GM23338 (cell line): ENCODE results near the gene CYSLTR1. TPM values are rescaled to one million over a fixed set of nuclear protein-coding genes. Genes with fewer than 3 reads are reported as not detected.

Source experiments
- ATAC-seq: fragments of 200-7000 bp; cut with Tn5 transposase; 3 replicates; pipeline ENCODE4 v1.9.1; 2020
- DNase-seq: peaks from one replicate; pipeline ENCODE4 v3.0.0-alpha.2; 2015; ENCODE audit warnings: low spot score
- H2AFZ ChIP-seq: fragments of 200-600 bp; sonication (generic); 2 replicates; pipeline ENCODE4 v1.8.0; 2016; ENCODE audit warnings: antibody characterized with exemption, mild to moderate bottlenecking, moderate library complexity
- H3F3A ChIP-seq: fragments of 200-600 bp; sonication (generic); replicated peaks from 2 replicates; pipeline ENCODE4 v1.8.0; 2017; ENCODE audit warnings: antibody characterized with exemption, mixed run types, low read depth
- H3K27ac ChIP-seq: fragments of 200-600 bp; sonication (generic); 2 replicates; pipeline ENCODE4 v1.6.1; 2016; ENCODE audit warnings: low read depth
- H3K27me3 ChIP-seq: fragments of 200-600 bp; sonication (generic); 2 replicates; pipeline ENCODE4 v1.8.0; 2016; ENCODE audit warnings: mild to moderate bottlenecking, mixed run types, moderate library complexity; ENCODE audit not compliant: insufficient read depth
- H3K36me3 ChIP-seq: fragments of 200-600 bp; sonication (generic); 2 replicates; pipeline ENCODE4 v1.8.0; 2016; ENCODE audit warnings: mild to moderate bottlenecking; ENCODE audit not compliant: insufficient read depth
- H3K4me1 ChIP-seq: fragments of 200-600 bp; sonication (generic); 2 replicates; pipeline ENCODE4 v1.8.0; 2016; ENCODE audit warnings: mild to moderate bottlenecking, moderate library complexity; ENCODE audit not compliant: insufficient read depth
- H3K4me2 ChIP-seq: fragments of 200-600 bp; sonication (generic); 2 replicates; pipeline ENCODE4 v1.7.1; 2017; ENCODE audit warnings: mixed run types
- H3K4me3 ChIP-seq: fragments of 200-600 bp; sonication (generic); 2 replicates; pipeline ENCODE4 v1.6.1; 2016; ENCODE audit warnings: mixed run types
- H3K79me2 ChIP-seq: fragments of 200-600 bp; sonication (generic); replicated peaks from 2 replicates; pipeline ENCODE4 v1.8.0; 2017; ENCODE audit warnings: mild to moderate bottlenecking; ENCODE audit not compliant: insufficient read depth
- H3K9me2 ChIP-seq: fragments of 200-600 bp; sonication (generic); 2 replicates; pipeline ENCODE4 v1.8.0; 2017; ENCODE audit not compliant: insufficient read depth
- H4K20me1 ChIP-seq: fragments of 200-600 bp; sonication (generic); replicated peaks from 2 replicates; pipeline ENCODE4 v1.8.0; 2017; ENCODE audit warnings: mild to moderate bottlenecking; ENCODE audit not compliant: insufficient read depth
- H3K27ac Mint-ChIP-seq: 2 replicates; pipeline ENCODE4 v1.8.0; 2020; ENCODE audit warnings: inconsistent platforms, mild to moderate bottlenecking, moderate library complexity, mixed read lengths
- H3K27me3 Mint-ChIP-seq: 3 replicates; pipeline ENCODE4 v1.8.0; 2022; ENCODE audit warnings: low read depth, mild to moderate bottlenecking, moderate library complexity, mixed read lengths, inconsistent platforms; ENCODE audit not compliant: insufficient read depth, poor library complexity
- H3K36me3 Mint-ChIP-seq: 3 replicates; pipeline ENCODE4 v1.8.0; 2021; ENCODE audit warnings: low read depth, mild to moderate bottlenecking, inconsistent platforms, moderate library complexity, mixed read lengths
- H3K4me1 Mint-ChIP-seq: 3 replicates; pipeline ENCODE4 v1.8.0; 2020; ENCODE audit warnings: mild to moderate bottlenecking, inconsistent platforms, mixed read lengths
- H3K4me3 Mint-ChIP-seq: 3 replicates; pipeline ENCODE4 v1.8.0; 2021; ENCODE audit warnings: moderate library complexity, mild to moderate bottlenecking, inconsistent platforms, mixed read lengths
- H3K9me3 Mint-ChIP-seq: 3 replicates; pipeline ENCODE4 v1.8.0; 2020; ENCODE audit warnings: moderate library complexity, mild to moderate bottlenecking, inconsistent platforms, mixed read lengths
- CREB1 ChIP-seq: fragments of 250-450 bp; sonication (Bioruptor Pico); IDR thresholded peaks from 2 replicates; pipeline ENCODE4 v1.5.0; 2020; ENCODE audit warnings: low read depth, mild to moderate bottlenecking, moderate library complexity
- ETS1 ChIP-seq: IDR thresholded peaks from 2 replicates; pipeline ENCODE4 v1.6.1; 2016; ENCODE audit warnings: antibody characterized with exemption
- EZH2 ChIP-seq: fragments of 200-600 bp; sonication (generic); IDR thresholded peaks from one replicate; pipeline ENCODE4 v1.8.0; 2017; ENCODE audit warnings: antibody characterized with exemption, mild to moderate bottlenecking, low read depth; ENCODE audit not compliant: unreplicated experiment
- EZH2phosphoT487 ChIP-seq: fragments of 200-600 bp; sonication (generic); IDR thresholded peaks from one replicate; pipeline ENCODE4 v1.8.1; 2018; ENCODE audit warnings: antibody characterized with exemption; ENCODE audit not compliant: unreplicated experiment
- JUNB ChIP-seq: IDR thresholded peaks from one replicate; pipeline ENCODE4 v1.6.1; 2016; ENCODE audit warnings: antibody characterized with exemption; ENCODE audit not compliant: unreplicated experiment
- NANOG ChIP-seq: IDR thresholded peaks from 2 replicates; pipeline ENCODE4 v1.6.1; 2016; ENCODE audit warnings: antibody characterized with exemption, borderline replicate concordance
- POLR2AphosphoS5 ChIP-seq: IDR thresholded peaks from 2 replicates; pipeline ENCODE4 v1.6.1; 2016; ENCODE audit warnings: antibody characterized with exemption, low read depth
- REST ChIP-seq: IDR thresholded peaks from one replicate; pipeline ENCODE4 v1.6.1; 2018; ENCODE audit warnings: antibody characterized with exemption; ENCODE audit not compliant: unreplicated experiment
- STAT1 ChIP-seq: IDR thresholded peaks from one replicate; pipeline ENCODE4 v1.6.1; 2016; ENCODE audit warnings: antibody characterized with exemption; ENCODE audit not compliant: unreplicated experiment
- ZNF114 ChIP-seq: fragments of 250-450 bp; sonication (Bioruptor Pico); IDR thresholded peaks from 2 replicates; pipeline ENCODE4 v1.5.0; 2020; ENCODE audit warnings: mild to moderate bottlenecking, moderate library complexity
- ZNF331 ChIP-seq: fragments of 250-450 bp; sonication (Bioruptor Pico); IDR thresholded peaks from 2 replicates; pipeline ENCODE4 v1.5.0; 2020; ENCODE audit warnings: low read depth, mild to moderate bottlenecking, moderate library complexity
- polyA plus RNA-seq: library from polyadenylated mRNA; unstranded; fragments of >200 nt; fragmentation: Nextera tagmentation; extraction: Ambion mirVana; gene quantifications from 2 replicates; pipeline ENCODE4 v1.2.1, GENCODE V29; 2016
- total RNA-seq: library from RNA; depleted of rRNA; stranded (reverse); fragments of >200 nt; shearing (Covaris generic); gene quantifications from 2 replicates; pipeline ENCODE4 v1.2.3, GENCODE V29; 2014
- TF ChIP-seq, protein P1 (sequence below): fragments of 250-450 bp; sonication (Bioruptor Pico); IDR thresholded peaks from 2 replicates; pipeline ENCODE4 v1.5.0; 2020; ENCODE audit warnings: mild to moderate bottlenecking, moderate library complexity
- TF ChIP-seq, protein P2 (sequence below), 2 experiments: fragments of 200-600 bp in 1 of 2; sonication (generic) in 1 of 2; conservative IDR thresholded peaks; 2 replicates each; pipeline versions ENCODE4 v1.5.1 to v1.6.1; 2016 to 2017; ENCODE audit warnings: antibody characterized with exemption in 2 of 2, low read depth in 2 of 2, mild to moderate bottlenecking in 2 of 2, moderate library complexity in 1 of 2

Gene CYSLTR1
- total and polyA plus RNA-seq, 2 experiments from 2014 or later = not detected

GRCh38 chrX:78322863-78323262 is 4.5 kb downstream of the CYSLTR1 start (continued):
- TF ChIP-seq, protein P1, sequence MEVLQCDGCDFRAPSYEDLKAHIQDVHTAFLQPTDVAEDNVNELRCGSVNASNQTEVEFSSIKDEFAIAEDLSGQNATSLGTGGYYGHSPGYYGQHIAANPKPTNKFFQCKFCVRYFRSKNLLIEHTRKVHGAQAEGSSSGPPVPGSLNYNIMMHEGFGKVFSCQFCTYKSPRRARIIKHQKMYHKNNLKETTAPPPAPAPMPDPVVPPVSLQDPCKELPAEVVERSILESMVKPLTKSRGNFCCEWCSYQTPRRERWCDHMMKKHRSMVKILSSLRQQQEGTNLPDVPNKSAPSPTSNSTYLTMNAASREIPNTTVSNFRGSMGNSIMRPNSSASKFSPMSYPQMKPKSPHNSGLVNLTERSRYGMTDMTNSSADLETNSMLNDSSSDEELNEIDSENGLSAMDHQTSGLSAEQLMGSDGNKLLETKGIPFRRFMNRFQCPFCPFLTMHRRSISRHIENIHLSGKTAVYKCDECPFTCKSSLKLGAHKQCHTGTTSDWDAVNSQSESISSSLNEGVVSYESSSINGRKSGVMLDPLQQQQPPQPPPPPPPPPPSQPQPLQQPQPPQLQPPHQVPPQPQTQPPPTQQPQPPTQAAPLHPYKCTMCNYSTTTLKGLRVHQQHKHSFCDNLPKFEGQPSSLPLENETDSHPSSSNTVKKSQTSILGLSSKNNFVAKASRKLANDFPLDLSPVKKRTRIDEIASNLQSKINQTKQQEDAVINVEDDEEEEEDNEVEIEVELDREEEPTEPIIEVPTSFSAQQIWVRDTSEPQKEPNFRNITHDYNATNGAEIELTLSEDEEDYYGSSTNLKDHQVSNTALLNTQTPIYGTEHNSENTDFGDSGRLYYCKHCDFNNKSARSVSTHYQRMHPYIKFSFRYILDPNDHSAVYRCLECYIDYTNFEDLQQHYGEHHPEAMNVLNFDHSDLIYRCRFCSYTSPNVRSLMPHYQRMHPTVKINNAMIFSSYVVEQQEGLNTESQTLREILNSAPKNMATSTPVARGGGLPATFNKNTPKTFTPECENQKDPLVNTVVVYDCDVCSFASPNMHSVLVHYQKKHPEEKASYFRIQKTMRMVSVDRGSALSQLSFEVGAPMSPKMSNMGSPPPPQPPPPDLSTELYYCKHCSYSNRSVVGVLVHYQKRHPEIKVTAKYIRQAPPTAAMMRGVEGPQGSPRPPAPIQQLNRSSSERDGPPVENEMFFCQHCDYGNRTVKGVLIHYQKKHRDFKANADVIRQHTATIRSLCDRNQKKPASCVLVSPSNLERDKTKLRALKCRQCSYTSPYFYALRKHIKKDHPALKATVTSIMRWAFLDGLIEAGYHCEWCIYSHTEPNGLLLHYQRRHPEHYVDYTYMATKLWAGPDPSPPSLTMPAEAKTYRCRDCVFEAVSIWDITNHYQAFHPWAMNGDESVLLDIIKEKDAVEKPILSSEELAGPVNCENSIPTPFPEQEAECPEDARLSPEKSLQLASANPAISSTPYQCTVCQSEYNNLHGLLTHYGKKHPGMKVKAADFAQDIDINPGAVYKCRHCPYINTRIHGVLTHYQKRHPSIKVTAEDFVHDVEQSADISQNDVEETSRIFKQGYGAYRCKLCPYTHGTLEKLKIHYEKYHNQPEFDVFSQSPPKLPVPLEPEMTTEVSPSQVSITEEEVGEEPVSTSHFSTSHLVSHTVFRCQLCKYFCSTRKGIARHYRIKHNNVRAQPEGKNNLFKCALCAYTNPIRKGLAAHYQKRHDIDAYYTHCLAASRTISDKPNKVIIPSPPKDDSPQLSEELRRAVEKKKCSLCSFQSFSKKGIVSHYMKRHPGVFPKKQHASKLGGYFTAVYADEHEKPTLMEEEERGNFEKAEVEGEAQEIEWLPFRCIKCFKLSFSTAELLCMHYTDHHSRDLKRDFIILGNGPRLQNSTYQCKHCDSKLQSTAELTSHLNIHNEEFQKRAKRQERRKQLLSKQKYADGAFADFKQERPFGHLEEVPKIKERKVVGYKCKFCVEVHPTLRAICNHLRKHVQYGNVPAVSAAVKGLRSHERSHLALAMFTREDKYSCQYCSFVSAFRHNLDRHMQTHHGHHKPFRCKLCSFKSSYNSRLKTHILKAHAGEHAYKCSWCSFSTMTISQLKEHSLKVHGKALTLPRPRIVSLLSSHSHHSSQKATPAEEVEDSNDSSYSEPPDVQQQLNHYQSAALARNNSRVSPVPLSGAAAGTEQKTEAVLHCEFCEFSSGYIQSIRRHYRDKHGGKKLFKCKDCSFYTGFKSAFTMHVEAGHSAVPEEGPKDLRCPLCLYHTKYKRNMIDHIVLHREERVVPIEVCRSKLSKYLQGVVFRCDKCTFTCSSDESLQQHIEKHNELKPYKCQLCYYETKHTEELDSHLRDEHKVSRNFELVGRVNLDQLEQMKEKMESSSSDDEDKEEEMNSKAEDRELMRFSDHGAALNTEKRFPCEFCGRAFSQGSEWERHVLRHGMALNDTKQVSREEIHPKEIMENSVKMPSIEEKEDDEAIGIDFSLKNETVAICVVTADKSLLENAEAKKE (CRISPR knock-in tag) = no peak
- TF ChIP-seq EZH2 = no peak
- no peak for TF ChIP-seq CREB1

DNA sequence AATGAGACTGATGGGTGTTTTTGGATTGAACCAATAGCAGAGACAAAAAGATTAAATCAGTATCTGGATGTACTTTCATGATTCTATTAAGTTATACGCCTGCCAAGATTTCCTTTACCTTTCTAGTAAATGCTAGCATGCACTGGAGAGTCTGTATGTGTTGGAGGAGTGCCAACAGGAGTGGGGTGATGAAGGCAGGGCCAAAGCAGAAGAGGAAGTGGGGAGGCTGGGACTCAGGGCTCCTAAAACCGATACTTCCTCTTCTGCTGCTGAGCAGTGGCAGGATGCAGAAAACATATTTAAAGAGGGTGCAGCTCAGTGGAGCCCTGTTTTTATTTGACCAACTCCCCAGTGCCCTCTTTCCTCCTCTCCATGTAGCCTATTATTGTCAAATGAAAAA is 5.6 kb downstream of the CYSLTR1 start:
- H3K27me3 Mint-ChIP-seq = no peaks in the 10 kb centered on the region
- H3K4me2 ChIP-seq = no peak overlapping the region
- no peak overlapping the region for H3K27ac Mint-ChIP-seq
- DNase-seq (no peak), ATAC-seq (no peak)
- H4K20me1 ChIP-seq = no peaks in the 10 kb centered on the region
- no peaks in the 10 kb centered on the region for H3K36me3 ChIP-seq
- H3F3A ChIP-seq = no peaks in the 10 kb centered on the region
- H3K9me3 Mint-ChIP-seq = no peaks in the 10 kb centered on the region
- H3K4me3 Mint-ChIP-seq = no peak overlapping the region
- H2AFZ ChIP-seq = no peak overlapping the region
- H3K4me3 ChIP-seq = no peak overlapping the region
- H3K27ac ChIP-seq = no peak overlapping the region
- H3K4me1 Mint-ChIP-seq = peaks cover 2% of the 10 kb centered on the region; the same call in 1 of the 3 replicates
- no peaks in the 10 kb centered on the region for H3K36me3 Mint-ChIP-seq
- no peaks in the 10 kb centered on the region for H3K79me2 ChIP-seq
- H3K9me2 ChIP-seq = no peaks in the 10 kb centered on the region
- 0 out of 2 replicates have a peak, but pooled peaks cover 4% of the 10 kb centered on the region for H3K4me1 ChIP-seq
- H3K27me3 ChIP-seq = no peaks in the 10 kb centered on the region
- TF ChIP-seq, protein P2, sequence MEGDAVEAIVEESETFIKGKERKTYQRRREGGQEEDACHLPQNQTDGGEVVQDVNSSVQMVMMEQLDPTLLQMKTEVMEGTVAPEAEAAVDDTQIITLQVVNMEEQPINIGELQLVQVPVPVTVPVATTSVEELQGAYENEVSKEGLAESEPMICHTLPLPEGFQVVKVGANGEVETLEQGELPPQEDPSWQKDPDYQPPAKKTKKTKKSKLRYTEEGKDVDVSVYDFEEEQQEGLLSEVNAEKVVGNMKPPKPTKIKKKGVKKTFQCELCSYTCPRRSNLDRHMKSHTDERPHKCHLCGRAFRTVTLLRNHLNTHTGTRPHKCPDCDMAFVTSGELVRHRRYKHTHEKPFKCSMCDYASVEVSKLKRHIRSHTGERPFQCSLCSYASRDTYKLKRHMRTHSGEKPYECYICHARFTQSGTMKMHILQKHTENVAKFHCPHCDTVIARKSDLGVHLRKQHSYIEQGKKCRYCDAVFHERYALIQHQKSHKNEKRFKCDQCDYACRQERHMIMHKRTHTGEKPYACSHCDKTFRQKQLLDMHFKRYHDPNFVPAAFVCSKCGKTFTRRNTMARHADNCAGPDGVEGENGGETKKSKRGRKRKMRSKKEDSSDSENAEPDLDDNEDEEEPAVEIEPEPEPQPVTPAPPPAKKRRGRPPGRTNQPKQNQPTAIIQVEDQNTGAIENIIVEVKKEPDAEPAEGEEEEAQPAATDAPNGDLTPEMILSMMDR (conservative IDR thresholded peaks at IDR 0.05; ENCODE audit: low read depth in 2 of 2) = no peak
- TF ChIP-seq NANOG = no peak
- TF ChIP-seq EZH2 = no peak
- TF ChIP-seq ETS1 = no peak
- TF ChIP-seq STAT1 = no peak
- TF ChIP-seq POLR2AphosphoS5 = no peak
- TF ChIP-seq ZNF331 (CRISPR knock-in tag) = no peak
- TF ChIP-seq EZH2phosphoT487 = no peak
- no peak for TF ChIP-seq REST
- TF ChIP-seq ZNF114 (CRISPR knock-in tag) = no peak
- TF ChIP-seq CREB1 = no peak
- no peak for TF ChIP-seq JUNB
